ENCODE results near the gene BPIFB2. TPM values are rescaled to one million over a fixed set of nuclear protein-coding genes. Genes with fewer than 3 reads are reported as not detected.

BPIFB2 gene
- total RNA-seq, 1 donor from 2014 or later: not detected

- Histone ChIP-seq H3K27ac (no peak overlapping the region), H3K36me3 (no peaks in the 10 kb centered on the region), H3K4me1 (no peaks in the 10 kb centered on the region), H3K4me3 (no peak overlapping the region), H3K9me3 (no peaks in the 10 kb centered on the region), H3K27me3 (no peaks in the 10 kb centered on the region)
- no peak for DNase-seq (ENCODE audit: low spot score in 2 of 2)
- no peak for TF ChIP-seq CTCF (IDR thresholded peaks at IDR 0.05)
- intact Hi-C loops (cut with DNase I): no loop called here
Observed at GRCh38 chr20:33069673-33070072, 62.2 kb downstream of the BPIFB2 start.

- no peak for TF ChIP-seq CTCF (IDR thresholded peaks at IDR 0.05)
- intact Hi-C loops (cut with DNase I): no loop called here
Observed at GRCh38 chr20:33070111-33071053, 62.9 kb downstream of the BPIFB2 start.

GRCh38 chr20:33071198-33071597 is 63.7 kb downstream of the BPIFB2 start:
- Histone ChIP-seq H3K4me1 (no peaks in the 10 kb centered on the region), H3K4me3 (no peak overlapping the region), H3K36me3 (no peaks in the 10 kb centered on the region), H3K27ac (no peak overlapping the region), H3K27me3 (no peaks in the 10 kb centered on the region), H3K9me3 (no peaks in the 10 kb centered on the region)
- no peak for TF ChIP-seq CTCF (IDR thresholded peaks at IDR 0.05)
- intact Hi-C loops (cut with DNase I): no loop called here
- DNase-seq (ENCODE audit: low spot score in 2 of 2): no peak

More at GRCh38 chr20:33070111-33071053, 62.9 kb downstream of the BPIFB2 start:
- no peaks in the 10 kb centered on the region for H3K9me3 ChIP-seq
- no peaks in the 10 kb centered on the region for H3K4me1 ChIP-seq
- no peaks in the 10 kb centered on the region for H3K36me3 ChIP-seq
- DNase-seq (ENCODE audit: low spot score in 2 of 2): no peak
- H3K27ac ChIP-seq: no peak overlapping the region
- H3K27me3 ChIP-seq: no peaks in the 10 kb centered on the region
- no peak overlapping the region for H3K4me3 ChIP-seq

GRCh38 chr20:33072362-33072761 is 64.9 kb downstream of the BPIFB2 start:
- H3K36me3 ChIP-seq: no peaks in the 10 kb centered on the region
- no peaks in the 10 kb centered on the region for H3K9me3 ChIP-seq
- DNase-seq (ENCODE audit: low spot score in 2 of 2): no peak
- TF ChIP-seq CTCF (IDR thresholded peaks at IDR 0.05): no peak
- H3K27me3 ChIP-seq: no peaks in the 10 kb centered on the region
- no peaks in the 10 kb centered on the region for H3K4me1 ChIP-seq
- H3K4me3 ChIP-seq: no peak overlapping the region
- intact Hi-C loops (cut with DNase I): no loop called here
- no peak overlapping the region for H3K27ac ChIP-seq

- Histone ChIP-seq H3K27me3 (no peaks in the 10 kb centered on the region), H3K9me3 (no peaks in the 10 kb centered on the region), H3K4me1 (no peaks in the 10 kb centered on the region), H3K36me3 (no peaks in the 10 kb centered on the region), H3K4me3 (no peak overlapping the region), H3K27ac (no peak overlapping the region)
- intact Hi-C loops (cut with DNase I): no loop called here
- no peak for TF ChIP-seq CTCF (IDR thresholded peaks at IDR 0.05)
- DNase-seq (ENCODE audit: low spot score in 2 of 2): no peak
Observed at GRCh38 chr20:33072813-33073212, 65.3 kb downstream of the BPIFB2 start.

Other genes with a start within 250 kb of the BPIFB2 start
- gene DNMT3B, start 245.3 kb upstream of the BPIFB2 start, total RNA-seq: 0.75 TPM
- gene MAPRE1, start 187.8 kb upstream of the BPIFB2 start, total RNA-seq: 49.0 TPM
- not detected for gene EFCAB8, start 148.8 kb upstream of the BPIFB2 start, total RNA-seq
- gene SUN5, start 3.3 kb upstream of the BPIFB2 start, total RNA-seq: not detected
- gene BPIFB6, start 23.9 kb downstream of the BPIFB2 start, total RNA-seq: not detected
- not detected for gene BPIFB3, start 46.2 kb downstream of the BPIFB2 start, total RNA-seq
- not detected for gene BPIFB4, start 71.9 kb downstream of the BPIFB2 start, total RNA-seq
- not detected for gene BPIFA2, start 160.5 kb downstream of the BPIFB2 start, total RNA-seq
- not detected for gene BPIFA3, start 209.6 kb downstream of the BPIFB2 start, total RNA-seq
- not detected for gene BPIFA1, start 228.3 kb downstream of the BPIFB2 start, total RNA-seq

Data from ascending aorta (tissue), 2 donors.